ENCODE results near the gene ARL14EP. TPM values are rescaled to one million over a fixed set of nuclear protein-coding genes. Genes with fewer than 3 reads are reported as not detected.

Gene ARL14EP
- total RNA-seq, 1 donor from 2014 or later = 25.4 TPM

GRCh38 chr11:30282289-30282631, 40.6 kb upstream of the ARL14EP start:
- no peaks in the 10 kb centered on the region for H3K27me3 Mint-ChIP-seq (ENCODE audit: low read depth, unreplicated experiment)
- no peak overlapping the region for H3K4me2 ChIP-seq (ENCODE audit: low read length)
- TF ChIP-seq CTCF (IDR thresholded peaks at IDR 0.05; ENCODE audit: insufficient read depth, low read depth, low read length) = no peak
- TF ChIP-seq EZH2 (IDR thresholded peaks at IDR 0.05; ENCODE audit: insufficient read depth, low read length) = no peak
- H3K4me3 Mint-ChIP-seq (ENCODE audit: unreplicated experiment) = no peak overlapping the region
- no peaks in the 10 kb centered on the region for H3K9me3 Mint-ChIP-seq (ENCODE audit: unreplicated experiment)
- peaks cover 6% of the 10 kb centered on the region for H3K4me1 Mint-ChIP-seq (ENCODE audit: low read depth, unreplicated experiment)
- H3K79me2 ChIP-seq (ENCODE audit: insufficient read depth, low read length) = no peaks in the 10 kb centered on the region
- H4K20me1 ChIP-seq (ENCODE audit: insufficient read depth, low read length) = no peaks in the 10 kb centered on the region
- FAIRE-seq (no peak), DNase-seq (ENCODE audit: low read depth) (no peak)
- no peak overlapping the region for H3K27ac Mint-ChIP-seq (ENCODE audit: unreplicated experiment)
- no peak overlapping the region for H3K27ac ChIP-seq (ENCODE audit: low read depth, low read length)
- H3K27me3 ChIP-seq (ENCODE audit: insufficient read depth, low read length) = no peaks in the 10 kb centered on the region
- H3K4me3 ChIP-seq (ENCODE audit: insufficient read depth, low read depth, low read length) = no peak overlapping the region
- no peaks in the 10 kb centered on the region for H3K36me3 Mint-ChIP-seq (ENCODE audit: low read depth, unreplicated experiment)
- no peaks in the 10 kb centered on the region for H3K36me3 ChIP-seq (ENCODE audit: insufficient read depth, low read length)
- H3K4me1 ChIP-seq (ENCODE audit: insufficient read depth, low read length) = peaks cover 5% of the 10 kb centered on the region
- H3K9ac ChIP-seq (ENCODE audit: low read length) = no peak overlapping the region
- peak overlapping the region; percentile 46 for H2AFZ ChIP-seq (ENCODE audit: low read depth, low read length)
- H3K9me3 ChIP-seq (ENCODE audit: insufficient read depth, low read depth, low read length) = no peaks in the 10 kb centered on the region

- peaks cover 6% of the 10 kb centered on the region for H3K4me1 Mint-ChIP-seq (ENCODE audit: low read depth, unreplicated experiment)
- TF ChIP-seq CTCF (IDR thresholded peaks at IDR 0.05; ENCODE audit: insufficient read depth, low read depth, low read length) = no peak
- no peak for TF ChIP-seq EZH2 (IDR thresholded peaks at IDR 0.05; ENCODE audit: insufficient read depth, low read length)
- no peak overlapping the region for H3K4me3 ChIP-seq (ENCODE audit: insufficient read depth, low read depth, low read length)
- no peaks in the 10 kb centered on the region for H3K27me3 ChIP-seq (ENCODE audit: insufficient read depth, low read length)
- DNase-seq (ENCODE audit: low read depth) (no peak), FAIRE-seq (no peak)
- no peak overlapping the region for H3K4me3 Mint-ChIP-seq (ENCODE audit: unreplicated experiment)
- no peak overlapping the region for H2AFZ ChIP-seq (ENCODE audit: low read depth, low read length)
- no peaks in the 10 kb centered on the region for H3K36me3 ChIP-seq (ENCODE audit: insufficient read depth, low read length)
- H3K9me3 Mint-ChIP-seq (ENCODE audit: unreplicated experiment) = no peaks in the 10 kb centered on the region
- H3K36me3 Mint-ChIP-seq (ENCODE audit: low read depth, unreplicated experiment) = no peaks in the 10 kb centered on the region
- H3K9me3 ChIP-seq (ENCODE audit: insufficient read depth, low read depth, low read length) = no peaks in the 10 kb centered on the region
- H4K20me1 ChIP-seq (ENCODE audit: insufficient read depth, low read length) = no peaks in the 10 kb centered on the region
- H3K79me2 ChIP-seq (ENCODE audit: insufficient read depth, low read length) = no peaks in the 10 kb centered on the region
- H3K9ac ChIP-seq (ENCODE audit: low read length) = no peak overlapping the region
- peaks cover 1% of the 10 kb centered on the region for H3K27me3 Mint-ChIP-seq (ENCODE audit: low read depth, unreplicated experiment)
- no peak overlapping the region for H3K4me2 ChIP-seq (ENCODE audit: low read length)
- H3K27ac Mint-ChIP-seq (ENCODE audit: unreplicated experiment) = no peak overlapping the region
- H3K27ac ChIP-seq (ENCODE audit: low read depth, low read length) = no peak overlapping the region
- peaks cover 5% of the 10 kb centered on the region for H3K4me1 ChIP-seq (ENCODE audit: insufficient read depth, low read length)
These were observed 38.1 kb upstream of the ARL14EP start for GRCh38 chr11:30284836-30285235.

- no peak for FAIRE-seq
- Histone ChIP-seq H3K27ac (ENCODE audit: low read depth, low read length) (no peak overlapping the region), H3K36me3 (ENCODE audit: insufficient read depth, low read length) (no peaks in the 10 kb centered on the region), H4K20me1 (ENCODE audit: insufficient read depth, low read length) (no peaks in the 10 kb centered on the region), H3K79me2 (ENCODE audit: insufficient read depth, low read length) (no peaks in the 10 kb centered on the region), H3K9me3 (ENCODE audit: insufficient read depth, low read depth, low read length) (no peaks in the 10 kb centered on the region), H3K27me3 (ENCODE audit: insufficient read depth, low read length) (no peaks in the 10 kb centered on the region), H2AFZ (ENCODE audit: low read depth, low read length) (no peak overlapping the region), H3K9ac (ENCODE audit: low read length) (no peak overlapping the region), H3K4me2 (ENCODE audit: low read length) (no peak overlapping the region), H3K4me1 (ENCODE audit: insufficient read depth, low read length) (peaks cover 5% of the 10 kb centered on the region), H3K4me3 (ENCODE audit: insufficient read depth, low read depth, low read length) (no peak overlapping the region)
- Mint-ChIP-seq H3K27ac (ENCODE audit: unreplicated experiment) (no peak overlapping the region), H3K4me3 (ENCODE audit: unreplicated experiment) (no peak overlapping the region), H3K9me3 (ENCODE audit: unreplicated experiment) (no peaks in the 10 kb centered on the region), H3K36me3 (ENCODE audit: low read depth, unreplicated experiment) (no peaks in the 10 kb centered on the region), H3K4me1 (ENCODE audit: low read depth, unreplicated experiment) (peaks cover 6% of the 10 kb centered on the region), H3K27me3 (ENCODE audit: low read depth, unreplicated experiment) (peaks cover 1% of the 10 kb centered on the region)
- TF ChIP-seq EZH2 (IDR thresholded peaks at IDR 0.05; ENCODE audit: insufficient read depth, low read length) = no peak
- TF ChIP-seq CTCF (IDR thresholded peaks at IDR 0.05; ENCODE audit: insufficient read depth, low read depth, low read length) = no peak
- DNase-seq (ENCODE audit: low read depth) = no peak
These were observed 37.3 kb upstream of the ARL14EP start for GRCh38 chr11:30285416-30286121.
